Skeletal muscle tissue (tissue), 4 donors: ENCODE results near the gene OR2V1. TPM values are rescaled to one million over a fixed set of nuclear protein-coding genes. Genes with fewer than 3 reads are reported as not detected.
"Not testable (repeated sequence)": the region's sequence is repeated elsewhere in the genome, so short reads cannot be mapped to it uniquely, and the experiment has no call there.

Experiments used
- H3K27ac ChIP-seq: one replicate; pipeline ENCODE4 v1.7.0; 2013; ENCODE audit warnings: mild to moderate bottlenecking, low read depth, low read length, inconsistent platforms
- H3K27me3 ChIP-seq, 3 donors: one replicate each; pipeline ENCODE4 v1.7.0; 2013; ENCODE audit warnings: low read length in 3 of 3; ENCODE audit not compliant: control insufficient read depth in 3 of 3, insufficient read depth in 3 of 3
- H3K36me3 ChIP-seq, 3 donors: one replicate each; pipeline ENCODE4 v1.7.0; 2013; ENCODE audit warnings: low read length in 3 of 3; ENCODE audit not compliant: control insufficient read depth in 3 of 3, insufficient read depth in 3 of 3
- H3K4me1 ChIP-seq, 3 donors: one replicate each; pipeline ENCODE4 v1.7.0; 2013; ENCODE audit warnings: low read length in 3 of 3, mild to moderate bottlenecking in 3 of 3; ENCODE audit not compliant: control insufficient read depth in 3 of 3, insufficient read depth in 3 of 3
- H3K4me3 ChIP-seq, 3 donors: one replicate each; pipeline ENCODE4 v1.7.0; 2013; ENCODE audit warnings: low read length in 3 of 3
- H3K9ac ChIP-seq, 3 donors: one replicate each; pipeline ENCODE4 v1.7.0; 2013; ENCODE audit warnings: low read length in 3 of 3, mild to moderate bottlenecking in 3 of 3, moderate library complexity in 2 of 3, low read depth in 1 of 3
- H3K9me3 ChIP-seq, 3 donors: one replicate each; pipeline ENCODE4 v1.7.0; 2013; ENCODE audit warnings: low read length in 3 of 3; ENCODE audit not compliant: control insufficient read depth in 3 of 3
- total RNA-seq: library from RNA; depleted of rRNA; stranded (reverse); fragments of >200 nt; gene quantifications from one replicate; pipeline ENCODE4 v1.2.3, GENCODE V29; 2014
- donor health status: Osteomylitis.

Gene OR2V1
- total RNA-seq, 1 donor from 2014 or later, result not detected

DNA sequence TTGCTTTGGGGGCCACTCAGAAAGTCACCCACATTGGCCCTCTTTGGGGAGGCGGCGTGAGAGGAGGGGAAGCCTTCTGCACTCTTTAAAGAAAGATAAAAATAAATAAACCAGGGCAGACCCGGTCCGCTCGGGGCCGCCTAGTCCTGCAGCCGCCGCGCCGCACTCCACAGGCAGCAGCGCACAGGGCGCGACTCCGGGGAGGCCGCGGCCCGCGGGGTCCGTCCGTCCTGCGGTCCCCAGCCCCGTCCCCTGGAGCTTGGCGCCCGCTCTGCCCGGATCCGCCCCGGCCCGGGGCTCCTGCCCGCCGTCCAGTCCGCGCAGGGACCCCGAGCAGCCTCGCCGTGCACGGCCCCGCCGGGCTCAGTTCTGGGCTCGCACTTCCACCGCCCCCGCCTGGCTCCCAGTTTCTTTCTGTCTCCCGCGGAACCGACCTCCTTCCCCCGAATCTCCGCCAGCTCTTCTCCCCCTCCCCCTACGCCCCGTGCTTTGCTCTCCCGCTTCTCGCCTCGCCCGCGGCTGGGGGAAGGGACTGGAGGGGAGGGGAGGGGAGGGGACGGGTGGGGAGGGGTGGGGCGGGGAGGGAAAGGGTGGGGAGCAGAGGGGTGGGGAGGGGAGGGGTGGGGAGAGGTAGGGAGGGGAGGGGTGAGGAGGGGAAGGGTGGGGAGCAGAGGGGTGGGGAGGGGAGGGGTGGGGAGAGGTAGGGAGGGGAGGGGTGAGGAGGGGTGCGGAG lies 33.0 kb downstream of the OR2V1 start:
- H3K36me3 ChIP-seq, H3K9me3 ChIP-seq, H3K9ac ChIP-seq, H3K4me1 ChIP-seq, H3K27ac ChIP-seq, H3K4me3 ChIP-seq: not testable (repeated sequence)
- H3K27me3 ChIP-seq, result peaks cover 18 to 23% (median 19%) of the 10 kb centered on the region in 3 donors

DNA sequence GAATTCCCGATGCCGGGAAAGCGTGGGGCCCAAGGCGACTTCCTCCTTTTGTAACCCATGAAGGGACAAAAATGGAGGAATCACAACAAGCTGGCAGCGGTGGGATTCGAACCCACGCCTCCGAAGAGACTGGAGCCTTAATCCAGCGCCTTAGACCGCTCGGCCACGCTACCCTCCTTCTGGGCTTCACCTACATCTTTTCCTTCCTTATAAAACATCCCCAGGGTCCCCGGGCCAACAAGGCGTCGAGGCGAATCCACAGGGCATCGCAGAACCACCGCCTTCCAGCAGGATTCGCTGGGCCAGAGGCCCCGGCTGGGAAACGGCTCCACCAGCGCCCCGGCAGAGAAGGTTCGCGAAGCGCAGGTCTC lies 33.6 kb downstream of the OR2V1 start:
- H3K9ac ChIP-seq, H3K4me1 ChIP-seq, H3K36me3 ChIP-seq, H3K4me3 ChIP-seq, H3K27ac ChIP-seq, H3K9me3 ChIP-seq: not testable (repeated sequence)
- H3K27me3 ChIP-seq, result peaks cover 21 to 28% (median 22%) of the 10 kb centered on the region in 3 donors

DNA sequence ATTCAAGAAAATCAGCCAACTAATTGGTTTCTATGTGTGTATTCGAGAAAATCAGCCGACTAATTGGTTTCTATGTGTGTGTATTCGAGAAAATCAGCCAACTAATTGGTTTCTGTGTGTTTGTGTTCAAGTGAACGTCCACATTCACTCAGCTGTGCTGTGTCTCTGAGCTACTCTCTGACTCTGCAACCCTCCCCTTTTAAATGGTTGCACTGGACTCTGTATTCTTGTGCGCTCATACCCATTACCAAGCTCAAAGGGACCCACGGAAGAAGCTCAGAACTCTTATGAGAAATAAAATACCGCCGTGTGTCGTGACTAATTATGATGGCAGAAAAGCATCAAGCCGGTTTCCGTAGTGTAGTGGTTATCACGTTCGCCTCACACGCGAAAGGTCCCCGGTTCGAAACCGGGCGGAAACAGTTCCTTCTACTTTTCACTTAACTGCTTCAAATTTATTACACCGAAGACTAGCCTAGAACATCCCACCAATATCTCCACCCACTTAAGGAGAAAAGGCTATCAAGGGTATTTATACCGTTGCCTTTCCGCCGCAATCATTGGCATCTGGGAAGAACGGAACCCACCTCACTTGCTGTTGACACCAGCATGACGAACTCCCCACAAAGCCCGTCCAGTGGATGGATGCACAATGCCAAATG lies 34.1 kb downstream of the OR2V1 start:
- H3K9me3 ChIP-seq, H3K4me1 ChIP-seq, H3K4me3 ChIP-seq, H3K36me3 ChIP-seq, H3K27ac ChIP-seq, H3K9ac ChIP-seq: not testable (repeated sequence)
- H3K27me3 ChIP-seq, result peaks cover 21 to 28% (median 25%) of the 10 kb centered on the region in 3 donors

DNA sequence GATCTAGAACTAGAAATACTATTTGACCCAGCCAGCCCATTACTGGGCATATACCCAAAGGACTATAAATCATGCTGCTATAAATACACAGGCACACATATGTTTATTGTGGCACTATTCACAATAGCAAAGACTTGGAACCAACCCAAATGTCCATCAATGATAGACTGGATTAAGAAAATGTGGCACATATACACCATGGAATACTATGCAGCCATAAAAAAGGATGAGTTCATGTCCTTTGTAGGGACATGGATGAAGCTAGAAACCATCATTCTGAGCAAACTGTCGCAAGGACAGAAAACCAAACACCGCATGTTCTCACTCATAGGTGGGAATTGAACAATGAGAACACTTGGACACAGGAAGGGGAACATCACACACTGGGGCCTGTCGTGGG lies 35.8 kb downstream of the OR2V1 start:
- H3K4me3 ChIP-seq, H3K9me3 ChIP-seq, H3K4me1 ChIP-seq, H3K36me3 ChIP-seq, H3K9ac ChIP-seq, H3K27ac ChIP-seq: not testable (repeated sequence)
- peaks cover 17 to 24% (median 21%) of the 10 kb centered on the region in 3 donors for H3K27me3 ChIP-seq

DNA sequence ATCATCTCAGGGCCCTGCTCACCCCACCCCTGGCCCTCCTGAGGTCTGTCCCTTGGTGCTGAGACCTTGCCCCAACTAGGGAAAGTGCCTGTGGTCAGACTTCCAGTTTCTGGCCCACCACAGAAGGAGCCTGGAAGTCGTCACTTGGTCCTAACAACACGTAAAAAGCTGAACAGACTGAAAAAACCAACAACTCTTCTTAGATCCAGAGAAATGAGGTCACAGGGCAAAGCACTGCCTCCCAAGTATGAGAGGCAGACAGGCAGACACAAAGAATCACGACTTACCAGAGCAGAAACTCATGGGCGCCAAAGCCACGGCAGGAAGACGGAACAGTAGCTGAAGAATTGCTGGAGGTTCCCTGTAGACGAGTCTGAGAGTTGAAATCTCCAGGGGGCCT lies 38.5 kb downstream of the OR2V1 start:
- H3K36me3 ChIP-seq, result no peaks in the 10 kb centered on the region
- H3K4me3 ChIP-seq, result no peak overlapping the region
- H3K9me3 ChIP-seq, result no peaks in the 10 kb centered on the region
- H3K27me3 ChIP-seq, result peaks cover 3 to 10% (median 6%) of the 10 kb centered on the region in 3 donors
- no peaks in the 10 kb centered on the region for H3K4me1 ChIP-seq
- no peak overlapping the region for H3K27ac ChIP-seq
- H3K9ac ChIP-seq, result no peak overlapping the region

DNA sequence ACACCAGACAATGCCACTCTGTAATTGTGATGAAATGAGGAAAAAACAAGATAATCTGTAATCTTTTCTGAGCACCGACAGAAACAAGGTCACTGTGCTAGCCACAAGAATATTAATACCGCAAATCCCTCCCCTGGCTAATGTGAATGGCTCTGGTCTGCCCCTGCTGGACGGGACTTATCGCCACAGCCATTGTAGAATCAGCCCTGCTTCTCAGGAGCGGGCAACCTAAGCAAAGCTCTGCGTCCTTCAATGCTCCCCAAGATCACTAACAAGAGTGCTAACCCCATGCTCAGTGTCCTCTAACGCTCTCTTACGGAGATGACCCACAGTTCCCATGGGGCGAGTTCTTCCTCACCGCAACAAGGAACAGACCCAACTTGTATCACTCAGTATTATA lies 42.7 kb downstream of the OR2V1 start:
- no peaks in the 10 kb centered on the region for H3K9me3 ChIP-seq
- no peaks in the 10 kb centered on the region for H3K36me3 ChIP-seq
- no peaks in the 10 kb centered on the region for H3K4me1 ChIP-seq
- peaks cover 9 to 18% (median 11%) of the 10 kb centered on the region in 3 donors for H3K27me3 ChIP-seq
- H3K9ac ChIP-seq, result no peak overlapping the region
- H3K27ac ChIP-seq, result no peak overlapping the region
- H3K4me3 ChIP-seq, result no peak overlapping the region

DNA sequence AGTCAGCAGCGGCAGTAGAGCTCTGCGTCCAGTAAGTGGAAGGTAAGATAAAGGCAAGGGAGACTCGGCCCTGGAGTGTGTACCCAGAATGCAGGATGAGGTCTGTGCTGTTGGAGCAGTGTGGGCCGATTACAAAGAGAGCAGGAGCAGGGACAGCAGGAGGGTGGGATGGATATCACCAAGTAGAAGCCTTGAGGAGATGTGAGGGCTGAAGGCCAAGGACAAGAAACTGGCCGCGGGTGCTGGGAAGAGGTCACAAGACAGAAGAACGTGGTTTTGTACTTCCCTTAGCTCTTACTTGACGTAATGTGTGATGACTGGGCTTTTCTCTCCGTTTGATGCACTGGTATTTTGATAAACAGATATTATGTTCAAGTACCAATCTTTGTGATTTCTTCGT lies 43.7 kb downstream of the OR2V1 start:
- no peaks in the 10 kb centered on the region for H3K9me3 ChIP-seq
- H3K27ac ChIP-seq, result no peak overlapping the region
- no peak overlapping the region for H3K9ac ChIP-seq
- H3K27me3 ChIP-seq, result peaks cover 6 to 12% (median 8%) of the 10 kb centered on the region in 3 donors
- no peaks in the 10 kb centered on the region for H3K36me3 ChIP-seq
- no peak overlapping the region for H3K4me3 ChIP-seq
- no peaks in the 10 kb centered on the region for H3K4me1 ChIP-seq

DNA sequence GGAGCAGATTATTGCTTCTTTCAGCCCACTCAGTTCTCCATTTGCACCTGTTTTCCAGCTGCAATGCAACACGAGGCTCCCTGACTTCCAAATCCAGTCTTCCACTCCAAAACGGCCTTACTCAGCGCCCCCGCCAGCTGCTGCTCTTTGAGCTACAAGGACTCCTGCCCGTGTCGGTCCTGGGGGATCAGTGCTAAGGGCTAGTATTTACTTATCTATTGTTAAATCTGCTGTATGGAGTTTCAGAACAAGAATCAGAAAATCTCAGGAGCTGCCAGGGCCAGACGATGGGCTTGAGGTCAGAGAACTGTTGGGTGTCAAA lies 44.1 kb downstream of the OR2V1 start:
- Histone ChIP-seq H3K4me1 (no peaks in the 10 kb centered on the region), H3K9me3 (no peaks in the 10 kb centered on the region), H3K4me3 (no peak overlapping the region), H3K9ac (no peak overlapping the region), H3K27me3 (peaks cover 5 to 12% (median 6%) of the 10 kb centered on the region in 3 donors), H3K27ac (no peak overlapping the region), H3K36me3 (no peaks in the 10 kb centered on the region)

DNA sequence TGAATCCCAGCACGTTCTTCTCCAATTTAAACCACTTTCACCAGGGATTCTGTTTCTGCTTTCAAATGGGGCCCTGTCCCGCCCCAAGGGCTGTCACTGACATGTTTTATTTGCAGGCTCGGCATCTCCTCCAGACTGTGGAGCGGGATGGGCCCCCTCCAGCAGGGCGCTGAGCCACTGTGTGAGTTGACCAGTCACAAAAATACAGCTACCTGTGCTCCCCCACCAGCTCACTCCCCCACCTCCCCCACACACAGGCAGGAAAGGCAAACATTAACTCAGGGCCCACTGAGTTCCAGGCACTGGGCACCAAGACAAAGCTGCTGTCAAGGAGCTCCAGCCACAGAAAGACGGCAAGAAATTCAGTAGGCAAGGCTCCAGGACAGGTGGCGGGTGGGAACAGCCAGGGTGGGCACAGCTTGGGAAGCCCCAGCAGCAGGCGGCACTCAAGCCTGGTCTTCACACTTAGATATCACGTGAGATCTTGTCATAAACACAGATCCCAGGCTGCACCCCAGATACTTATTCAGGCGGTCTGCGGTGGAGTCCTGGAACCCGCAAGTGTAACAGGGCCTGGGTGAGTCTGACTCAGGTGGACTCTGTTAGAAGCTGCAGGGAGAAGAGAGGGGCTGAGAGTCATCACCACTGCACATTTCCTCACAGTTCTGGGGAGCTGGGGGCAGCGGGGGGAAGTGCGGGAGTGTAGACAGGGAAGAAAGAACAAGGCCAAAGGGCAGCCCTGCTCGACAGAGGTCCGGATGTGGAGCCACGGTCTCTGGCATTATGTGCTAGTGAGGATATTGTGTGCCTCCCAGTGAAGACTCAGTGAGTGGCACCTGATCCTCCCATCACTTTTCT lies 44.7 kb downstream of the OR2V1 start:
- H3K27ac ChIP-seq, result no peak overlapping the region
- H3K4me3 ChIP-seq, result no peak overlapping the region
- no peaks in the 10 kb centered on the region for H3K36me3 ChIP-seq
- H3K9me3 ChIP-seq, result peaks cover 0 to 2% (median 0%) of the 10 kb centered on the region in 3 donors
- no peak overlapping the region for H3K9ac ChIP-seq
- H3K4me1 ChIP-seq, result no peaks in the 10 kb centered on the region
- peaks cover 6 to 14% (median 7%) of the 10 kb centered on the region in 3 donors for H3K27me3 ChIP-seq
